ENCODE measurements around the gene TEX44.

- no peak for TF ChIP-seq RAD21 (IDR thresholded peaks at IDR 0.05; ENCODE audit: low read depth)
- TF ChIP-seq YY1 (IDR thresholded peaks at IDR 0.05; ENCODE audit: low read depth) = no peak
- TF ChIP-seq, protein P1, sequence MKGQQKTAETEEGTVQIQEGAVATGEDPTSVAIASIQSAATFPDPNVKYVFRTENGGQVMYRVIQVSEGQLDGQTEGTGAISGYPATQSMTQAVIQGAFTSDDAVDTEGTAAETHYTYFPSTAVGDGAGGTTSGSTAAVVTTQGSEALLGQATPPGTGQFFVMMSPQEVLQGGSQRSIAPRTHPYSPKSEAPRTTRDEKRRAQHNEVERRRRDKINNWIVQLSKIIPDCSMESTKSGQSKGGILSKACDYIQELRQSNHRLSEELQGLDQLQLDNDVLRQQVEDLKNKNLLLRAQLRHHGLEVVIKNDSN (IDR thresholded peaks at IDR 0.05) = no peak
- no peak for TF ChIP-seq FOXM1 (IDR thresholded peaks at IDR 0.05; ENCODE audit: borderline replicate concordance, low read depth)
- no peak for TF ChIP-seq TAF1 (IDR thresholded peaks at IDR 0.05; ENCODE audit: low read depth)
- TF ChIP-seq ZBTB7A (IDR thresholded peaks at IDR 0.05; ENCODE audit: low read depth) = no peak
- TF ChIP-seq NFIC (IDR thresholded peaks at IDR 0.05) = no peak
- no peak for TF ChIP-seq EP300 (IDR thresholded peaks at IDR 0.05; ENCODE audit: borderline replicate concordance)
- TF ChIP-seq CEBPB (IDR thresholded peaks at IDR 0.05) = no peak
- TF ChIP-seq, protein P2, sequence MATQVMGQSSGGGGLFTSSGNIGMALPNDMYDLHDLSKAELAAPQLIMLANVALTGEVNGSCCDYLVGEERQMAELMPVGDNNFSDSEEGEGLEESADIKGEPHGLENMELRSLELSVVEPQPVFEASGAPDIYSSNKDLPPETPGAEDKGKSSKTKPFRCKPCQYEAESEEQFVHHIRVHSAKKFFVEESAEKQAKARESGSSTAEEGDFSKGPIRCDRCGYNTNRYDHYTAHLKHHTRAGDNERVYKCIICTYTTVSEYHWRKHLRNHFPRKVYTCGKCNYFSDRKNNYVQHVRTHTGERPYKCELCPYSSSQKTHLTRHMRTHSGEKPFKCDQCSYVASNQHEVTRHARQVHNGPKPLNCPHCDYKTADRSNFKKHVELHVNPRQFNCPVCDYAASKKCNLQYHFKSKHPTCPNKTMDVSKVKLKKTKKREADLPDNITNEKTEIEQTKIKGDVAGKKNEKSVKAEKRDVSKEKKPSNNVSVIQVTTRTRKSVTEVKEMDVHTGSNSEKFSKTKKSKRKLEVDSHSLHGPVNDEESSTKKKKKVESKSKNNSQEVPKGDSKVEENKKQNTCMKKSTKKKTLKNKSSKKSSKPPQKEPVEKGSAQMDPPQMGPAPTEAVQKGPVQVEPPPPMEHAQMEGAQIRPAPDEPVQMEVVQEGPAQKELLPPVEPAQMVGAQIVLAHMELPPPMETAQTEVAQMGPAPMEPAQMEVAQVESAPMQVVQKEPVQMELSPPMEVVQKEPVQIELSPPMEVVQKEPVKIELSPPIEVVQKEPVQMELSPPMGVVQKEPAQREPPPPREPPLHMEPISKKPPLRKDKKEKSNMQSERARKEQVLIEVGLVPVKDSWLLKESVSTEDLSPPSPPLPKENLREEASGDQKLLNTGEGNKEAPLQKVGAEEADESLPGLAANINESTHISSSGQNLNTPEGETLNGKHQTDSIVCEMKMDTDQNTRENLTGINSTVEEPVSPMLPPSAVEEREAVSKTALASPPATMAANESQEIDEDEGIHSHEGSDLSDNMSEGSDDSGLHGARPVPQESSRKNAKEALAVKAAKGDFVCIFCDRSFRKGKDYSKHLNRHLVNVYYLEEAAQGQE (IDR thresholded peaks at IDR 0.05; ENCODE audit: low read depth) = no peak
- TF ChIP-seq EGR1 (IDR thresholded peaks at IDR 0.05) = no peak
- no peak for TF ChIP-seq TCF12 (IDR thresholded peaks at IDR 0.05; ENCODE audit: low read depth)
Measured at GRCh38 chr2:231575612-231576256, 16.9 kb upstream of the TEX44 start.
